ENCODE results near the gene PPFIBP2.

The PPFIBP2 gene

GRCh38 chr11:7536100-7536499 is 22.3 kb downstream of the PPFIBP2 start:
- H3K9me2 ChIP-seq (replicated peaks; ENCODE audit: insufficient read depth, low read length), result no peaks in the 10 kb centered on the region
- H3K9me3 ChIP-seq (replicated peaks; ENCODE audit: insufficient read depth, low read length), result no peaks in the 10 kb centered on the region
- peaks cover 11% of the 10 kb centered on the region for H3F3A ChIP-seq (ENCODE audit: insufficient read depth, low read length)
- H2AFZ ChIP-seq (ENCODE audit: low read length), result no peak overlapping the region
- H3K27ac ChIP-seq (ENCODE audit: low read length), result no peak overlapping the region
- no peaks in the 10 kb centered on the region for H3K36me3 ChIP-seq (replicated peaks; ENCODE audit: insufficient read depth, low read length)
- no peaks in the 10 kb centered on the region for H3K27me3 ChIP-seq (replicated peaks; ENCODE audit: insufficient read depth, low read length)
- H3K4me1 ChIP-seq (ENCODE audit: low read length), result peaks cover 26% of the 10 kb centered on the region
- no peak overlapping the region for H3K9ac ChIP-seq (ENCODE audit: low read length)
- no peak for TF ChIP-seq EZH2 (optimal IDR thresholded peaks at IDR 0.05; ENCODE audit: low read depth, low read length)
- TF ChIP-seq EZH2phosphoT487 (IDR thresholded peaks at IDR 0.05; ENCODE audit: low read length), result no peak
- TF ChIP-seq CTCF (IDR thresholded peaks at IDR 0.05; ENCODE audit: low read length), result no peak; the same call in 1 of the 2 replicates
- no peak for DNase-seq
- H3K4me3 ChIP-seq (ENCODE audit: low read length), result no peak overlapping the region
- H3K79me2 ChIP-seq (ENCODE audit: low read length), result 0 out of 2 replicates have a peak, but pooled peaks cover 7% of the 10 kb centered on the region
- H3K4me2 ChIP-seq (ENCODE audit: low read depth, low read length), result no peak overlapping the region
- no peaks in the 10 kb centered on the region for H4K20me1 ChIP-seq (ENCODE audit: insufficient read depth, low read length)

- Histone ChIP-seq H4K20me1 (ENCODE audit: insufficient read depth, low read length) (no peaks in the 10 kb centered on the region), H3K4me1 (ENCODE audit: low read length) (peaks cover 23% of the 10 kb centered on the region), H3K9ac (ENCODE audit: low read length) (no peak overlapping the region), H3K9me2 (replicated peaks; ENCODE audit: insufficient read depth, low read length) (no peaks in the 10 kb centered on the region), H3K9me3 (replicated peaks; ENCODE audit: insufficient read depth, low read length) (no peaks in the 10 kb centered on the region), H2AFZ (ENCODE audit: low read length) (no peak overlapping the region), H3K79me2 (ENCODE audit: low read length) (0 out of 2 replicates have a peak, but pooled peaks cover 4% of the 10 kb centered on the region), H3K27me3 (replicated peaks; ENCODE audit: insufficient read depth, low read length) (no peaks in the 10 kb centered on the region), H3K27ac (ENCODE audit: low read length) (no peak overlapping the region), H3K36me3 (replicated peaks; ENCODE audit: insufficient read depth, low read length) (no peaks in the 10 kb centered on the region), H3F3A (ENCODE audit: insufficient read depth, low read length) (peaks cover 11% of the 10 kb centered on the region), H3K4me2 (ENCODE audit: low read depth, low read length) (no peak overlapping the region), H3K4me3 (ENCODE audit: low read length) (no peak overlapping the region)
- TF ChIP-seq EZH2 (optimal IDR thresholded peaks at IDR 0.05; ENCODE audit: low read depth, low read length) (no peak), EZH2phosphoT487 (IDR thresholded peaks at IDR 0.05; ENCODE audit: low read length) (no peak), CTCF (IDR thresholded peaks at IDR 0.05; ENCODE audit: low read length) (no peak)
- no peak for DNase-seq
These were observed 23.5 kb downstream of the PPFIBP2 start for GRCh38 chr11:7537265-7537664.

- DNase-seq, result no peak
- no peak overlapping the region for H3K27ac ChIP-seq (ENCODE audit: low read length)
- TF ChIP-seq EZH2 (optimal IDR thresholded peaks at IDR 0.05; ENCODE audit: low read depth, low read length) (no peak), CTCF (IDR thresholded peaks at IDR 0.05; ENCODE audit: low read length) (no peak), EZH2phosphoT487 (IDR thresholded peaks at IDR 0.05; ENCODE audit: low read length) (no peak)
- peaks cover 11% of the 10 kb centered on the region for H3F3A ChIP-seq (ENCODE audit: insufficient read depth, low read length)
- 0 out of 2 replicates have a peak, but pooled peaks cover 4% of the 10 kb centered on the region for H3K79me2 ChIP-seq (ENCODE audit: low read length)
- H3K27me3 ChIP-seq (replicated peaks; ENCODE audit: insufficient read depth, low read length), result no peaks in the 10 kb centered on the region
- H3K9me2 ChIP-seq (replicated peaks; ENCODE audit: insufficient read depth, low read length), result no peaks in the 10 kb centered on the region
- no peaks in the 10 kb centered on the region for H3K9me3 ChIP-seq (replicated peaks; ENCODE audit: insufficient read depth, low read length)
- H3K36me3 ChIP-seq (replicated peaks; ENCODE audit: insufficient read depth, low read length), result no peaks in the 10 kb centered on the region
- H3K4me3 ChIP-seq (ENCODE audit: low read length), result no peak overlapping the region
- no peak overlapping the region for H3K9ac ChIP-seq (ENCODE audit: low read length)
- H3K4me1 ChIP-seq (ENCODE audit: low read length), result peaks cover 23% of the 10 kb centered on the region
- H3K4me2 ChIP-seq (ENCODE audit: low read depth, low read length), result no peak overlapping the region
- H2AFZ ChIP-seq (ENCODE audit: low read length), result no peak overlapping the region
- no peaks in the 10 kb centered on the region for H4K20me1 ChIP-seq (ENCODE audit: insufficient read depth, low read length)
These were observed 24.2 kb downstream of the PPFIBP2 start for GRCh38 chr11:7538031-7538430.
